Adipocyte (in vitro differentiated cells): ENCODE results near the gene CD300H.
"Not testable (repeated sequence)": the region's sequence is repeated elsewhere in the genome, so short reads cannot be mapped to it uniquely, and the experiment has no call there.

Source experiments
- DNase-seq: peaks from one replicate; pipeline ENCODE4 v3.0.0-alpha.2; 2015; ENCODE audit warnings: low read depth
- H3K27me3 ChIP-seq: replicated peaks from 2 replicates; pipeline ENCODE4 v1.7.0; 2013; ENCODE audit warnings: mild to moderate bottlenecking, low read length, moderate library complexity; ENCODE audit not compliant: control insufficient read depth, insufficient read depth
- H3K36me3 ChIP-seq: 2 replicates; pipeline ENCODE4 v1.7.0; 2013; ENCODE audit warnings: low read length, mild to moderate bottlenecking, moderate library complexity; ENCODE audit not compliant: control insufficient read depth, insufficient read depth, severe bottlenecking
- H3K4me1 ChIP-seq: 2 replicates; pipeline ENCODE4 v1.7.0; 2013; ENCODE audit warnings: mild to moderate bottlenecking, low read length, moderate library complexity; ENCODE audit not compliant: control insufficient read depth, insufficient read depth
- H3K4me3 ChIP-seq: 2 replicates; pipeline ENCODE4 v1.7.0; 2013; ENCODE audit warnings: mild to moderate bottlenecking, low read length, moderate library complexity
- H3K9ac ChIP-seq: 2 replicates; pipeline ENCODE4 v1.7.0; 2013; ENCODE audit warnings: mild to moderate bottlenecking, low read length, moderate library complexity
- H3K9me3 ChIP-seq: 2 replicates; pipeline ENCODE4 v1.7.0; 2013; ENCODE audit warnings: mild to moderate bottlenecking, low read length, moderate library complexity; ENCODE audit not compliant: control insufficient read depth

CD300H gene

DNA sequence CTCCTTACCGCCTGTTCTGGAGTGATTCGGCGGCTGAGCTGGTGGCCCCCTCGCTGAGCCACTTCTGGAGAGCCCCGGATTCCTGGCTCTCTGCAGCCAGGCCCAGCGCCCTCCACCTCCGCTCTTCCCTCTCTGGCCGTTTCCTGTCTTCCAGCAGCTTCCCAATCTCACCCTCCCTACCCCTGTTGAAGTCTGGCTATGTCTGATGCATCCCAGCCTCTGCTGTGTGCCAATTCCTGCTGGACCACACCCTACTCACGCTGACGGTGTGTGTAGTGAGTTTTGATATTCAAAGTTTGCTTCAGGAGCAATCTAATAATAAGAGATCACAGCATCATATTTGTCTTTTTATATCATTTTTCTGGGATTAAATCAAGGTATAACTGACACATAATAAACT is 15.3 kb upstream of the CD300H start:
- no peak for DNase-seq
- Histone ChIP-seq H3K27me3 (peaks cover 35% of the 10 kb centered on the region), H3K36me3 (no peaks in the 10 kb centered on the region), H3K4me3 (no peak overlapping the region), H3K9me3 (peaks cover 9% of the 10 kb centered on the region), H3K9ac (no peak overlapping the region), H3K4me1 (no peaks in the 10 kb centered on the region)

DNA sequence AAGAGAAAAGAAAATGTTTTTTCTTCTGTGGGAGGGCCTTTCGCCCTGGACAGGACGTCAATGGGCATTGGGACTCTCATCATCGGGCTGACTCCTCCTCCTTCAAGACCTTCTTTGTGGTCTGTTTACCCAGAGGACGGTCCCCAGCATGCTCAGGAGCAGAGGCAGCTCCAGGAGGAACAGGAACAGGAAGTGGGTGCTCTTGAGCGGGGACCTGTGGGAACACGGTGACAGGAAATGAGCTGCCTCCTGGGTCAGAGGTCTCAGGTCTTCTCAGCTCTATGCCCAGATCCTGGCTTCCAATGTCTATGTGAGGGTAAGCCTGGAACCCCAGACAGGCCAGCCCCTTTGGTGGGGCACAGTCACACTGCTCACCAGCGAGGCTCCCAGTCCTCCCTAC is 12.6 kb upstream of the CD300H start:
- H3K4me1 ChIP-seq: no peaks in the 10 kb centered on the region
- no peak overlapping the region for H3K4me3 ChIP-seq
- H3K27me3 ChIP-seq: peaks cover 35% of the 10 kb centered on the region
- H3K9me3 ChIP-seq: peaks cover 7% of the 10 kb centered on the region
- DNase-seq: no peak
- no peaks in the 10 kb centered on the region for H3K36me3 ChIP-seq
- no peak overlapping the region for H3K9ac ChIP-seq

- no peak for DNase-seq
- no peaks in the 10 kb centered on the region for H3K9me3 ChIP-seq
- H3K27me3 ChIP-seq: peaks cover 35% of the 10 kb centered on the region
- no peak overlapping the region for H3K4me3 ChIP-seq
- H3K9ac ChIP-seq: no peak overlapping the region
- H3K36me3 ChIP-seq: no peaks in the 10 kb centered on the region
- no peaks in the 10 kb centered on the region for H3K4me1 ChIP-seq
Observed at GRCh38 chr17:74578979-74579378, 11.7 kb upstream of the CD300H start.

GRCh38 chr17:74574489-74575142 is 7.3 kb upstream of the CD300H start:
- Histone ChIP-seq H3K9me3 (peaks cover 9% of the 10 kb centered on the region), H3K4me1 (peaks cover 4% of the 10 kb centered on the region), H3K9ac (no peak overlapping the region), H3K36me3 (no peaks in the 10 kb centered on the region), H3K27me3 (peaks cover 44% of the 10 kb centered on the region), H3K4me3 (no peak overlapping the region)
- no peak for DNase-seq

DNA sequence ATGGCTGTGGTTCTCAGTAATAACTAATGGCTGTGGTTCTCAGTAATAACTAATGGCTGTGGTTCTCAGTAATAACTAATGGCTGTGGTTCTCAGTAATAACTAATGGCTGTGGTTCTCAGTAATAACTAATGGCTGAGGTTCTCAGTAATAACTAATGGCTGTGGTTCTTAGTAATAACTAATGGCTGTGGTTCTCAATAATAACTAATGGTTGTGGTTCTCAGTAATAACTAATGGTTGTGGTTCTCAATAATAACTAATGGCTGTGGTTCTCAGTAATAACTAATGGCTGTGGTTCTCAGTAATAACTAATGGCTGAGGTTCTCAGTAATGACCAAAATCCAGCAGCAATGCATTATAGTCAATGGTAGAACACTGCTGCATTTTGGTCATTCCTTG is 6.3 kb upstream of the CD300H start:
- not testable (repeated sequence) for H3K36me3 ChIP-seq, H3K9me3 ChIP-seq, DNase-seq, H3K9ac ChIP-seq, H3K4me3 ChIP-seq
- Histone ChIP-seq H3K4me1 (peaks cover 11% of the 10 kb centered on the region), H3K27me3 (peaks cover 34% of the 10 kb centered on the region)

- DNase-seq: no peak
- H3K27me3 ChIP-seq: peaks cover 33% of the 10 kb centered on the region
Observed at GRCh38 chr17:74573169-74573568, 5.9 kb upstream of the CD300H start.

GRCh38 chr17:74571621-74572270 is 4.4 kb upstream of the CD300H start:
- H3K27me3 ChIP-seq: peaks cover 29% of the 10 kb centered on the region
- peaks cover 9% of the 10 kb centered on the region for H3K9me3 ChIP-seq
- no peak overlapping the region for H3K9ac ChIP-seq
- H3K36me3 ChIP-seq: no peaks in the 10 kb centered on the region
- no peak overlapping the region for H3K4me3 ChIP-seq
- no peak for DNase-seq
- peaks cover 20% of the 10 kb centered on the region for H3K4me1 ChIP-seq

More at GRCh38 chr17:74573169-74573568, 5.9 kb upstream of the CD300H start:
- no peak overlapping the region for H3K9ac ChIP-seq
- H3K4me1 ChIP-seq: peaks cover 16% of the 10 kb centered on the region
- H3K9me3 ChIP-seq: peaks cover 9% of the 10 kb centered on the region
- H3K4me3 ChIP-seq: no peak overlapping the region
- no peaks in the 10 kb centered on the region for H3K36me3 ChIP-seq

- H3K4me1 ChIP-seq: peaks cover 24% of the 10 kb centered on the region
- peak overlapping the region; percentile 52 for H3K9ac ChIP-seq
- H3K9me3 ChIP-seq: peaks cover 9% of the 10 kb centered on the region
- DNase-seq: peak; percentile 46
- H3K27me3 ChIP-seq: peaks cover 27% of the 10 kb centered on the region
- no peak overlapping the region for H3K4me3 ChIP-seq
- H3K36me3 ChIP-seq: no peaks in the 10 kb centered on the region
Observed at GRCh38 chr17:74569020-74570003, 2.0 kb upstream of the CD300H start.

DNA sequence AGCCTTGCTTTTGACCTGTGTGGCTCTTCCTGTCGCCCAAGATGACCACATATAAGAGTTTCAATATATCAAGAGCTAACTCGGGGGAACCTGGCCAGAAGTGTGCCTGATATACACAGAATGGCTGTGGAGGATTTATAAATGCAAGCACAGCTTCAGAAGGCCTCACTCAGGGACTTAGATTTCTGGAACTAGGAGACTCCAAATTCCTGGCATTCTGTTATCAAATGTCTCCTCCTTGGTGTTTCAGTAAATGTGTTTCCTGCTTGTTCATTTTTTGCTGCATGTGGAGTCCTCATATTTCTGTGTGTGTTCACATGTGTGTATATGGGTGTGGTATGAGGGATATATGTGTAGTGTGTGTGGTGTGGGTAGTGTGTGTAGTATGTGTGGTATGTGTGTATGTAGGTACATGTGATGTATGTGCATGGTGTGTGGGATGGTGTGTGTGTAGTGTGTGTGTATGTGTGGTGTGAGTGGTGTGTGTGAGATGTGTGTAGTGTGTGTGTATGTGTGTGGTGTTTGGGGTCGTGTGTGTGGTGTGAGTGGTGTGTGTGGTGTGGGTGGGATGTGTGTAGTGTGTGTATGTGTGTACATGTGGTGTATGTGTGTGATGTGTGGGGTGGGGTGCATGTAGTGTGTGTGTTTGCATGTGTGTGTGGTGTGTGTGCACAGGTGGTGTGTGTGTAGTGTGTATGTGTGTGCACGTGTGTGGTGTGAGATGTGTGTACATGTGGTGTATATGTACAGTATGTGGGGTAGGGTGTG is 981 bp upstream of the CD300H start:
- Histone ChIP-seq H3K36me3 (no peaks in the 10 kb centered on the region), H3K4me3 (no peak overlapping the region), H3K9me3 (peaks cover 9% of the 10 kb centered on the region), H3K9ac (no peak overlapping the region), H3K4me1 (peaks cover 24% of the 10 kb centered on the region), H3K27me3 (peaks cover 29% of the 10 kb centered on the region)
- no peak for DNase-seq

- DNase-seq: peak; percentile 4
- no peaks in the 10 kb centered on the region for H3K36me3 ChIP-seq
- no peak overlapping the region for H3K4me3 ChIP-seq
- peaks cover 24% of the 10 kb centered on the region for H3K4me1 ChIP-seq
- H3K27me3 ChIP-seq: peaks cover 36% of the 10 kb centered on the region
- no peak overlapping the region for H3K9ac ChIP-seq
- no peaks in the 10 kb centered on the region for H3K9me3 ChIP-seq
Observed at GRCh38 chr17:74566132-74566753, 1.1 kb downstream of the CD300H start.
